AG10803 (cell line): ENCODE measurements around the gene LRRN3.

ENCODE experiments used
- DNase-seq: peaks from one replicate; pipeline ENCODE4 v3.0.0; 2010; ENCODE audit warnings: low read depth
- H3K4me3 ChIP-seq: 2 replicates; pipeline ENCODE4 v1.5.1; 2011; ENCODE audit warnings: mild to moderate bottlenecking, low read length, control low read depth
- CTCF ChIP-seq: conservative IDR thresholded peaks from 2 replicates; pipeline ENCODE4 v1.5.1; 2011; ENCODE audit warnings: mild to moderate bottlenecking, low read length, control low read depth, inconsistent platforms

LRRN3 gene

GRCh38 chr7:111172564-111173257 lies 81.8 kb downstream of the LRRN3 start:
- H3K4me3 ChIP-seq = no peak overlapping the region
- TF ChIP-seq CTCF = no peak
- no peak for DNase-seq

GRCh38 chr7:111173528-111173927 lies 82.6 kb downstream of the LRRN3 start:
- H3K4me3 ChIP-seq = no peak overlapping the region
- TF ChIP-seq CTCF = no peak
- DNase-seq = no peak

- H3K4me3 ChIP-seq = no peak overlapping the region
- no peak for TF ChIP-seq CTCF
- no peak for DNase-seq
These were observed 83.1 kb downstream of the LRRN3 start for GRCh38 chr7:111173990-111174389.

GRCh38 chr7:111174510-111174909 lies 83.6 kb downstream of the LRRN3 start:
- no peak for TF ChIP-seq CTCF
- no peak overlapping the region for H3K4me3 ChIP-seq
- no peak for DNase-seq
